ENCODE measurements around the gene ITGB8.

ITGB8 gene

DNA sequence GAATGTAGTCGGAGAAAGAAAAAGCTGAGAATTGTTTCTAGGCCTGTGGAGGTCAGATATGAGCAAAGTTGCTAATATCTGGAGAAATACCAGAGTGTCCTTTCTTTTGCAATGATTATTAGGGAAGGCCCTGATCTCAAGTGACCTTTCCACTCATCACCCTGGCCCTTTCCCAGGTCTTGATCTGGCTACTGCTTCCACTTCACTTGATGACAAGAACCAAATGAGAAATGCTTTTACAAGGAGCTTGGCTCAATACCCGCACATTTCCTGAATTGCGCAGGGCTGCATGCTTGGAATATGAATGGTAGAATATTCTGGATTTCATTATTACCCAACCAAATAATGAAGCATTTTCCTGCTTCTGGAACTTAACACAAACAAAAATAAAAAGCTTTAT is 104.6 kb downstream of the ITGB8 start:
- no peak for DNase-seq

DNA sequence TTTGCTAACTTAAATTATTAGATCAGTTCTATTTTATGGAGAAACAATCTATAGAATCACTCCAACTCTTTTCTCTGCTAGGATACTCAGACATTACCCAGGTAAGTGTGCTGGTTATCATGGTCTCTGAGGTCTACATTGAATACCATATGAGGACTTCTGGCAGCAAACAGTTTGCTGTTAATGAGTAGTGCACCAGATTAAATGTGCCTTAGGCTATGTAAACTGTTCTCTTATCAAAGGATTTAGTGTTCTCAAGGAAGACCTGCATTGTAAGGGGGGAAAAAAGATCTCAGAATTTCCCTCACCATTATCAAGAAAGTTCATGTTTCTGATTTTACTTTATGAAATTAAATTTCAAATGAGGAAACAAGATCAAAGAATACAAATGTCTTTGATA is 107.5 kb downstream of the ITGB8 start:
- no peak for DNase-seq

DNA sequence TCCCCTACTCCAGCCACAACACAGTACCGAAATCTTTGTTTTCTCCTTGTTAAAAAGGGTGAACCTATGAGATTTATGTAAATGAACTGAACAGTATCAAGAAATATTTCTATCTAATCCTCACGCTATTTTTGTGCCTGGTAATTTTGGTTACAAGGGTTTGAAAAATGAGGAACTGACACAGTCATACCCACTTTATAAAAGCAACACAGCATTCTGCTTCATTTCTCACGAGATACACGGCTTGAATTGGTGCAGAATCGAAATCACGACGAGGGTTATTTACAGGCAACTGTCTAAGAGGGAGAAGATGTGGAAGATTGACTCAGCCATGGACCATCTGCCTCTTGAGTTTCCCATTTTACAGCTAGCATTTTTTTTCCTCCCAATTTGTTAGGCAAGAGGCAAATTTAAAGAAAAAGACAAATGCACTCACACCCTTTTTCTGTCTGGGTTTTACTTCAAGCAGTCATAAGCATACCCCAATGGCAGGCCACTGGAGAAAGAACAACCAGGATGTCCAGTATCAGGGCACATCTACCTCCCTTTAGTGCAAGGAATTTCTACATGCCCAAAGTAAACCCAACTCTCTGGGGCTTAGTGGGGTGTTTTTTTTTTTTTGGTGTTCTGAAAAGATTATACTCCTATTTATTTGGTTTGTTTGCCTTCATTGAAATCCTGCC is 108.1 kb downstream of the ITGB8 start:
- DNase-seq: no peak

DNA sequence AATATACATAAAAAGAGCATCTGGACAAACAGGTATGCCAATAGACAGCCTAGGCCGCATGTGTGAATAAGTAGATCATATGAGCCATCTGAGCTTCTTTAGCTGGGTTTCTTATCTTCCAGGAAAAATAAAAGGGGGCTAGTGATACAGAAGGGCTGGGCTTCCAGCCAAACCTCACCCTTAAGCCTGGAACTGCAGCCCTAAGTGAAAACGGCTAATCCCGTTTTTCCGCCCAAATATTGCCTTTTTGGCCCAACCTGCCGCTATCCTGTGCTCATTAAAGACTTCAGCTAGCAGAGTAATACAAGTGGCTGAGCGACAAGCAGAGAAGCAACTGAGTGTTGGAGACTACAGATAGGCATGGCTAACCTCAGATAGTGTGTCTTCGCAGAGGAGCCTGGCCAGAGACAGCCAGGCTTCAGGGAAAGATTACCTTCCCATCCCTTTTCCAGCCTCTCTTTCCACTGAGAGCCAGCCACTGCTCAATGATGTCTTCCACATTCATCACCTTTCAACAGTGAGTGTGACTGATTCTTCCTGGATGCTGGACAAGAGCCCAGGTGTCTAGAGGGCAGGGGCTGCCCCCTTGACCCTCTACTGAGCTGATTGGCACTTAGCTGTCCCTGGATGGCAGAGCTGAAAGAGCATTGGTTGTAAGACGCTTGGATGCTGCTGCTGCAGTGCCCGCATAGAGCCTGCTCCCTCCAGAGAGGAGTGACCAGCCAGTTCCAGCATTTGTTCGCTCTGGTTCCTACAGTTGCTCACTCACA is 108.9 kb downstream of the ITGB8 start:
- DNase-seq: no peak

DNA sequence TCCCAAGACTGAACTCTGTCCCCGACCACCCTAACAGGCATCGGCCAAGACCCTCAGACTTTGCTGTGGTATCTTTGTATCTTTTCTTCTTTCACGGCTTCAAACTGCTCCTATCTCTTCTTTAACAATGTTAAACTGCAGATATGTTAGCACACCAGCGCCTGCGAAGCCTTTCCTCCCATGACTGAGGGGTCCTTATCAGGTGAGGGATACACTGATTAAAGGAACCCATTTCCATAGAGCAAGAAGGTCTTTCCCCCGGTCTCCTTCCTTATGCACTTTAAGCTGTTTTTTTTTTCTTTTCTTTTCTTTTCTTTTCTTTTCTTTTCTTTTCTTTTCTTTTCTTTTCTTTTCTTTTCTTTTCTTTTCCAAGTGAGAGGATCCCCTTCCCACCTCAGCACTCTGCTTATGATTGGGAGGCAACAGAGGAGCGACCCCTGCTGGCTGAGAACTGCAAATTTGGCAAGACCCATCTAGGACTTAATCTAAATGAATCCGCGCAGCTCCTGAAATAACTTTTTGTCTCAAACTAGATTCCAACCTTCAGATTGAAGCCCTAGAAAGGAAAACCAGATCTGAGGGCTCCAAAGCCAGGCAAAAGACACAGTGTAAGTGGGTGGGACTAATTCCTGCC is 109.9 kb downstream of the ITGB8 start:
- no peak for DNase-seq

DNA sequence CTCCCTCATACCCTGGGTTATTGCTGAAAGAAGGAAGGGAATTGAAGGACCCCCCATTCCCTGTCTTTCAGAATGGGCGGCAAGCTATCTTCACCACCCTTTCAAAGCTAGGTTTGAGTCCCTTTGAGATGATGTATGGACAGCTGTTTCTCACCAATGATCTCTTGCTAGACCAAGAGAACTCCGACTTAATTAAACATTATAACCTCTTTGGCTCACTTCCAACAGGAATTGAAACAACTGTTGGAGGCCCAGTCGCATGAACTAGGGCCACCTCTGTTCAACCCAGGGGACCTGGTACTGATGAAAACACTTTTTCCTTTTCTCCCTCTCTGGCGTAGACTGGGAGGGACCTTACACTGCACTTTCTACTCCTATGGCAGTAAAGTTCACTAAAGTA is 110.6 kb downstream of the ITGB8 start:
- no peak for DNase-seq

DNA sequence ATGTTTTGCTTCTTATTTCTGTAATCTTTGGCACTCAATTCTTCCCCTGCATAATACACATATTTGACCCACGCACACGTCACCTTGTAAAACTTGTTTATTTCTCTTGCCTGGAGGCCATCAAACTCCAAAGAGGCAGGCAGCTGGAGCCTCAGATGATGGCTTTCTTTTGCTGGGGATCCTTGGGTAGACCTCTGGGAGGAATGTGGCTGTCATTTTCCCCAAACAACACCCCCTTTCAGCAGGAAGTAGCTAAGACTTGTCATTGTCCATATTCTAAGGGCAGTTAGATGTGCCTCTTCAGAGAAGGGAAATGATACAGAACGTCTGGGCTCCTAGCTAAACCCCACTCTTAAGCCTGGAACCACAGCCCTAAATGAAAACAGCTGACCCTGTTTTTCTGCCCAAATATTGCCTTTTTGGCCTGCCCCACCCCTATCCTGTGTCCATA is 111.3 kb downstream of the ITGB8 start:
- no peak for DNase-seq

GRCh38 chr7:20442951-20443350 is 112.3 kb downstream of the ITGB8 start:
- no peak for DNase-seq

GRCh38 chr7:20444030-20444800 is 113.5 kb downstream of the ITGB8 start:
- no peak for DNase-seq

- DNase-seq: no peak
Measured at GRCh38 chr7:20447021-20447650, 116.4 kb downstream of the ITGB8 start.

DNA sequence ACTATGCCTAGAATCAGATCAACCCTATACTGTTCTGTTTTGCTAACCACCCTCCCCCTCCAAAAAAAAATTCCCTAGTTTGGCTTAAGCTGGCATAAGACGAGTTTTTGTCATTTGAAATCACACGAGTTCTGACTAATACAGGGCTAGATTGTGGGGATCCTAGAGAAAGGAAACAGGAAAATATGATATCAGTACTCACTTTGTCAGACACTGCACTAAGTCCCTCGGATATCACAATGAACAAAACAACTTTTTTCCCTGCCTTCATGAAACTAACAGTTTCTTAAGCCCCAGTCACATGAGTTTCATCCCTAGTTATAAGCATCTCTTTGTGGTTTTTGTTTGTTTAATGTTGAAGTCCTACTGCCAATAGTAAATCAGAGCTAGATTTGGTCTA is 118.5 kb downstream of the ITGB8 start:
- no peak for DNase-seq

DNA sequence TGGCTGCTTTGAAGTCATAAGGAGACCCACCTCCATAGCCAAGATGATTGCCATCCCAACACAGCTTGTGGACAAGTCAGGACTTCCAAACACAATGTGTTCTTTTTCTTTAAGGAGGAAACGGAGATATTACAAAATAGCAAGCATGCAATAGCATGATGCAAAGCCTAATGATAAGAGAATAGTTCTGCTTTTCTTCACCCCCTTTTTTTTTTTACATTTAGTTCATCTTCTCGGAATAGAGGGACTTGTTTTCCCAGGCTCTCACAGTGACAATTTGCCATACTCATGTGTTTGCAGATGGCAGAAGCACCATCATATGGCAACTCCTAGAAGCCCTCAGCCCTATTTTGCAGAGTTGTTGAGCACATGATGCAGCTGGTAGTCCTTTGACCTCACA is 119.8 kb downstream of the ITGB8 start:
- no peak for DNase-seq

GRCh38 chr7:20454202-20454601 is 123.5 kb downstream of the ITGB8 start:
- no peak for DNase-seq

- DNase-seq: no peak
Measured at GRCh38 chr7:20456701-20457100, 126.0 kb downstream of the ITGB8 start.

GRCh38 chr7:20458521-20458920 is 127.8 kb downstream of the ITGB8 start:
- no peak for DNase-seq

GRCh38 chr7:20459419-20459818 is 128.7 kb downstream of the ITGB8 start:
- no peak for DNase-seq

GRCh38 chr7:20464891-20465290 is 134.2 kb downstream of the ITGB8 start:
- DNase-seq: no peak

Data from CD4-positive, alpha-beta T cell treated with Interleukin-4 for 4 hours (primary cell).